Measurements from ENCODE around the gene GPR173. TPM values are rescaled to one million over a fixed set of nuclear protein-coding genes. Genes with fewer than 3 reads are reported as not detected.

Gene GPR173
- total RNA-seq, 6 experiments from 2014 or later: 0.13 to 0.51 (median 0.23) TPM; not detected in 3

GRCh38 chrX:53082773-53083616 is 34.4 kb downstream of the GPR173 start:
- Histone ChIP-seq H3K4me1 (peaks cover 0 to 3% (median 0%) of the 10 kb centered on the region in 4 donors), H3K27ac (peak overlapping the region; percentile 75 to 82 (median 78)), H3K9me3 (no peaks in the 10 kb centered on the region), H3K27me3 (no peaks in the 10 kb centered on the region), H3K4me3 (peak overlapping the region; percentile 66 to 69 (median 68)), H3K36me3 (no peaks in the 10 kb centered on the region)
- TF ChIP-seq CTCF (IDR thresholded peaks at IDR 0.05) (no peak), POLR2A (IDR thresholded peaks at IDR 0.05) (no peak)
- 30% methylated on average over 30 of the region's 31 CpGs for WGBS (ENCODE audit: insufficient coverage, low coverage, low lambda C conversion rate, missing lambda C conversion rate)
- DNase-seq: no peak
- intact Hi-C loops (cut with DNase I): no loop called here
- no peak for ATAC-seq

- no peak overlapping the region for H3K27ac ChIP-seq
- DNase-seq (no peak), ATAC-seq (no peak)
- WGBS (ENCODE audit: insufficient coverage, low coverage, low lambda C conversion rate, missing lambda C conversion rate): 42% methylated on average over 2 of the region's 4 CpGs
- H3K4me3 ChIP-seq: no peak overlapping the region
- no peaks in the 10 kb centered on the region for H3K36me3 ChIP-seq
- H3K9me3 ChIP-seq: no peaks in the 10 kb centered on the region
- no peaks in the 10 kb centered on the region for H3K27me3 ChIP-seq
- intact Hi-C loops (cut with DNase I): no loop called here
- TF ChIP-seq CTCF (IDR thresholded peaks at IDR 0.05): no peak
- TF ChIP-seq POLR2A (IDR thresholded peaks at IDR 0.05): no peak
- H3K4me1 ChIP-seq: peaks cover 0 to 3% (median 0%) of the 10 kb centered on the region in 4 donors
Measured at GRCh38 chrX:53084043-53084570, 35.5 kb downstream of the GPR173 start.

- no peak for TF ChIP-seq CTCF (IDR thresholded peaks at IDR 0.05)
- TF ChIP-seq POLR2A (IDR thresholded peaks at IDR 0.05): no peak
- no peaks in the 10 kb centered on the region for H3K9me3 ChIP-seq
- H3K4me1 ChIP-seq: peaks cover 0 to 3% (median 0%) of the 10 kb centered on the region in 4 donors
- H3K27ac ChIP-seq: no peak overlapping the region
- H3K4me3 ChIP-seq: no peak overlapping the region
- DNase-seq (no peak), ATAC-seq (no peak)
- no peaks in the 10 kb centered on the region for H3K36me3 ChIP-seq
- WGBS (ENCODE audit: insufficient coverage, low coverage, low lambda C conversion rate, missing lambda C conversion rate): 60% methylated on average over 3 of the region's 9 CpGs
- intact Hi-C loops (cut with DNase I): no loop called here
- no peaks in the 10 kb centered on the region for H3K27me3 ChIP-seq
Measured at GRCh38 chrX:53084863-53085262, 36.3 kb downstream of the GPR173 start.

GRCh38 chrX:53085661-53086229 is 37.2 kb downstream of the GPR173 start:
- TF ChIP-seq CTCF (IDR thresholded peaks at IDR 0.05): no peak
- Histone ChIP-seq H3K36me3 (no peaks in the 10 kb centered on the region), H3K4me1 (peaks cover 0 to 3% (median 0%) of the 10 kb centered on the region in 4 donors), H3K27ac (no peak overlapping the region), H3K4me3 (no peak overlapping the region), H3K27me3 (no peaks in the 10 kb centered on the region), H3K9me3 (no peaks in the 10 kb centered on the region)
- WGBS (ENCODE audit: insufficient coverage, low coverage, low lambda C conversion rate, missing lambda C conversion rate): 75% methylated on average over 14 of the region's 17 CpGs
- intact Hi-C loops (cut with DNase I): no loop called here
- ATAC-seq (no peak), DNase-seq (no peak)
